ENCODE results near the gene SYNDIG1.

The SYNDIG1 gene

DNA sequence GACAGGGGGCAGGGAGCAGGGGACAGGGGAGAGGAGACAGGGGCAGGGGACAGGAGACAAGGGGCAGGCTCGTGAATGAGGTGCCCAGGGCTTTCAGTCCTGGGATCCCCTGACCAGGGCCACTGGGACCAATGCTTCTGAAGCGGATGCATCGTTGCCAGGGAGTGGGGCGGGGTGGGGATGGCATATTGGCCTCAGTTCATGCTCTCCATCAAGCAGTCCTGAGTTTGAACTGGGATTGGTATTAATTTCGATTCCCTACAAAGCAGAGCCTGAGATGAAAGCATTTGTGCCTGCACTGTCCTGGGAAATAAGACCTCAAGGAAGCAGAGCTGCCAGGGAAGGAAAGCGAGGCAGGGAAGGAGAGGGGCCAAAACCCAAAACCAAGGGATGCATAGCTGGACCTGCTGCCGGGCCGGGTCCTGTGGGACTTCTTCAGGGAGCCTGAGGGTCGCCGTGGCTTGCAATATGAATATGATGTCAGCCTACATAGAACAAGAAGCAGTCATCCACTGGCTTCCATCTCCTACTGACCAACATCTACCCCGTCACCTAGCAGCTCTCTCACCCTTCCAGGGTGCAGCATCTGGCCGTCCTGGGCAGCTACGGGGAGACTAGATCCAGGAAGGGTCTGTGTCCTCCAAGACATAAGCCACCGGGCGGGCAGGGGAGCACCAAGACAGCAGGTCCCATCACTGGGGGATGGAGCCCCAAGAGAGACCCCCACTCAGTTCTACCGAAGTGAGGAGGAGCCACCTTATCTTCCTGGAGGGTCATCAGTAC lies 233.3 kb downstream of the SYNDIG1 start:
- H3K27ac ChIP-seq (ENCODE audit: low read depth, low read length) = no peak overlapping the region
- no CpG with 5 or more reads among the region's 16 CpGs for WGBS (ENCODE audit: extremely low coverage, insufficient coverage, low lambda C conversion rate)
- H2BK15ac ChIP-seq (replicated peaks; ENCODE audit: low read depth) = no peak overlapping the region
- no peak overlapping the region for H2BK5ac ChIP-seq (ENCODE audit: low read length)
- no peak overlapping the region for H2AK5ac ChIP-seq (ENCODE audit: low read length)
- no peak overlapping the region for H3K9ac ChIP-seq (ENCODE audit: low read length)
- H3K23ac ChIP-seq (ENCODE audit: low read length) = no peak overlapping the region
- DNase-seq = no peak
- H2BK120ac ChIP-seq (ENCODE audit: low read depth, low read length) = no peak overlapping the region
- H3K79me1 ChIP-seq (ENCODE audit: low read length) = no peaks in the 10 kb centered on the region
- no peaks in the 10 kb centered on the region for H3K36me3 ChIP-seq (ENCODE audit: control insufficient read depth, insufficient read depth, low read length)
- H3K4me2 ChIP-seq (ENCODE audit: low read length) = no peak overlapping the region
- no peaks in the 10 kb centered on the region for H3K27me3 ChIP-seq (ENCODE audit: insufficient read depth, low read length, poor library complexity)
- H3K18ac ChIP-seq (ENCODE audit: low read length) = no peak overlapping the region
- H3K79me2 ChIP-seq (ENCODE audit: control insufficient read depth, insufficient read depth, low read length) = no peaks in the 10 kb centered on the region
- H3K56ac ChIP-seq (ENCODE audit: low read length) = no peak overlapping the region
- no peak overlapping the region for H4K8ac ChIP-seq (ENCODE audit: low read depth, low read length)
- H3K4me3 ChIP-seq (ENCODE audit: low read length) = no peak overlapping the region
- no peak overlapping the region for H3K4ac ChIP-seq (ENCODE audit: low read depth, low read length)
- no peaks in the 10 kb centered on the region for H3K4me1 ChIP-seq (ENCODE audit: control insufficient read depth, low read depth, low read length)
- no peak overlapping the region for H4K5ac ChIP-seq (ENCODE audit: low read length)

DNA sequence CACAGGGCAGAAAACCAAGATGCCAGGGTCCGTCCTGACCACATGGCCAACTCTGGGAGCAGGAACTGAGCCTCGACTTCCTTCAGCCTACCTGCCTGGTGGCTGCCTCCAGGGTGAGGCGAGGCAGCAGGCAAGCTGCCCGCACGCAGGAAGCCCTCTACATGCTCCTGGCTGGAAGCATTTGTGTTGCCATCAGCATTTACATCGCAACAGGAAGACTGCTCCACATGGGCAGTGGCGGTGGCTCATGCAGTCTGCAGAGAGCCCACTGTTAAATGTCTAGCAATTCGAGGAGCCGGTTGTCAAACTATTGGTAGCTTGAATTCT lies 233.8 kb downstream of the SYNDIG1 start:
- no peak for DNase-seq
- Histone ChIP-seq H2AK5ac (ENCODE audit: low read length) (no peak overlapping the region), H3K4me1 (ENCODE audit: control insufficient read depth, low read depth, low read length) (no peaks in the 10 kb centered on the region), H2BK120ac (ENCODE audit: low read depth, low read length) (no peak overlapping the region), H3K4me3 (ENCODE audit: low read length) (no peak overlapping the region), H3K79me1 (ENCODE audit: low read length) (no peaks in the 10 kb centered on the region), H3K56ac (ENCODE audit: low read length) (no peak overlapping the region), H4K8ac (ENCODE audit: low read depth, low read length) (no peak overlapping the region), H3K79me2 (ENCODE audit: control insufficient read depth, insufficient read depth, low read length) (no peaks in the 10 kb centered on the region), H3K4ac (ENCODE audit: low read depth, low read length) (no peak overlapping the region), H3K27me3 (ENCODE audit: insufficient read depth, low read length, poor library complexity) (no peaks in the 10 kb centered on the region), H3K27ac (ENCODE audit: low read depth, low read length) (no peak overlapping the region), H3K23ac (ENCODE audit: low read length) (no peak overlapping the region), H2BK15ac (replicated peaks; ENCODE audit: low read depth) (no peak overlapping the region), H3K18ac (ENCODE audit: low read length) (no peak overlapping the region), H3K4me2 (ENCODE audit: low read length) (no peak overlapping the region), H3K9ac (ENCODE audit: low read length) (no peak overlapping the region), H2BK5ac (ENCODE audit: low read length) (no peak overlapping the region), H3K36me3 (ENCODE audit: control insufficient read depth, insufficient read depth, low read length) (no peaks in the 10 kb centered on the region), H4K5ac (ENCODE audit: low read length) (no peak overlapping the region)
- WGBS (ENCODE audit: extremely low coverage, insufficient coverage, low lambda C conversion rate) = no CpG with 5 or more reads among the region's 9 CpGs

GRCh38 chr20:24704899-24705298 lies 235.5 kb downstream of the SYNDIG1 start:
- no peak overlapping the region for H3K27ac ChIP-seq (ENCODE audit: low read depth, low read length)
- H3K27me3 ChIP-seq (ENCODE audit: insufficient read depth, low read length, poor library complexity) = no peaks in the 10 kb centered on the region
- no peak overlapping the region for H2BK5ac ChIP-seq (ENCODE audit: low read length)
- H3K56ac ChIP-seq (ENCODE audit: low read length) = no peak overlapping the region
- no peak overlapping the region for H3K9ac ChIP-seq (ENCODE audit: low read length)
- H4K5ac ChIP-seq (ENCODE audit: low read length) = no peak overlapping the region
- H3K79me2 ChIP-seq (ENCODE audit: control insufficient read depth, insufficient read depth, low read length) = no peaks in the 10 kb centered on the region
- no peak overlapping the region for H2BK15ac ChIP-seq (replicated peaks; ENCODE audit: low read depth)
- H3K36me3 ChIP-seq (ENCODE audit: control insufficient read depth, insufficient read depth, low read length) = no peaks in the 10 kb centered on the region
- H3K18ac ChIP-seq (ENCODE audit: low read length) = no peak overlapping the region
- no peak overlapping the region for H3K4ac ChIP-seq (ENCODE audit: low read depth, low read length)
- H3K23ac ChIP-seq (ENCODE audit: low read length) = no peak overlapping the region
- DNase-seq = no peak
- WGBS (ENCODE audit: extremely low coverage, insufficient coverage, low lambda C conversion rate) = no CpG with 5 or more reads among the region's 3 CpGs
- H3K4me2 ChIP-seq (ENCODE audit: low read length) = no peak overlapping the region
- no peak overlapping the region for H2AK5ac ChIP-seq (ENCODE audit: low read length)
- no peak overlapping the region for H4K8ac ChIP-seq (ENCODE audit: low read depth, low read length)
- no peak overlapping the region for H2BK120ac ChIP-seq (ENCODE audit: low read depth, low read length)
- H3K4me3 ChIP-seq (ENCODE audit: low read length) = no peak overlapping the region
- no peaks in the 10 kb centered on the region for H3K4me1 ChIP-seq (ENCODE audit: control insufficient read depth, low read depth, low read length)
- no peaks in the 10 kb centered on the region for H3K79me1 ChIP-seq (ENCODE audit: low read length)

GRCh38 chr20:24705486-24705885 lies 236.1 kb downstream of the SYNDIG1 start:
- H3K9ac ChIP-seq (ENCODE audit: low read length) = no peak overlapping the region
- no peaks in the 10 kb centered on the region for H3K36me3 ChIP-seq (ENCODE audit: control insufficient read depth, insufficient read depth, low read length)
- no peak overlapping the region for H3K23ac ChIP-seq (ENCODE audit: low read length)
- no peak overlapping the region for H3K4me3 ChIP-seq (ENCODE audit: low read length)
- no peak overlapping the region for H3K27ac ChIP-seq (ENCODE audit: low read depth, low read length)
- no peak overlapping the region for H3K4ac ChIP-seq (ENCODE audit: low read depth, low read length)
- no peaks in the 10 kb centered on the region for H3K79me1 ChIP-seq (ENCODE audit: low read length)
- H2BK120ac ChIP-seq (ENCODE audit: low read depth, low read length) = no peak overlapping the region
- no peak overlapping the region for H4K8ac ChIP-seq (ENCODE audit: low read depth, low read length)
- DNase-seq = no peak
- no peak overlapping the region for H2BK5ac ChIP-seq (ENCODE audit: low read length)
- no peaks in the 10 kb centered on the region for H3K79me2 ChIP-seq (ENCODE audit: control insufficient read depth, insufficient read depth, low read length)
- peaks cover 1% of the 10 kb centered on the region for H3K27me3 ChIP-seq (ENCODE audit: insufficient read depth, low read length, poor library complexity)
- no peak overlapping the region for H4K5ac ChIP-seq (ENCODE audit: low read length)
- no CpG with 5 or more reads among the region's 4 CpGs for WGBS (ENCODE audit: extremely low coverage, insufficient coverage, low lambda C conversion rate)
- H3K4me2 ChIP-seq (ENCODE audit: low read length) = no peak overlapping the region
- no peak overlapping the region for H2BK15ac ChIP-seq (replicated peaks; ENCODE audit: low read depth)
- no peak overlapping the region for H3K56ac ChIP-seq (ENCODE audit: low read length)
- H2AK5ac ChIP-seq (ENCODE audit: low read length) = no peak overlapping the region
- no peak overlapping the region for H3K18ac ChIP-seq (ENCODE audit: low read length)
- H3K4me1 ChIP-seq (ENCODE audit: control insufficient read depth, low read depth, low read length) = no peaks in the 10 kb centered on the region

DNA sequence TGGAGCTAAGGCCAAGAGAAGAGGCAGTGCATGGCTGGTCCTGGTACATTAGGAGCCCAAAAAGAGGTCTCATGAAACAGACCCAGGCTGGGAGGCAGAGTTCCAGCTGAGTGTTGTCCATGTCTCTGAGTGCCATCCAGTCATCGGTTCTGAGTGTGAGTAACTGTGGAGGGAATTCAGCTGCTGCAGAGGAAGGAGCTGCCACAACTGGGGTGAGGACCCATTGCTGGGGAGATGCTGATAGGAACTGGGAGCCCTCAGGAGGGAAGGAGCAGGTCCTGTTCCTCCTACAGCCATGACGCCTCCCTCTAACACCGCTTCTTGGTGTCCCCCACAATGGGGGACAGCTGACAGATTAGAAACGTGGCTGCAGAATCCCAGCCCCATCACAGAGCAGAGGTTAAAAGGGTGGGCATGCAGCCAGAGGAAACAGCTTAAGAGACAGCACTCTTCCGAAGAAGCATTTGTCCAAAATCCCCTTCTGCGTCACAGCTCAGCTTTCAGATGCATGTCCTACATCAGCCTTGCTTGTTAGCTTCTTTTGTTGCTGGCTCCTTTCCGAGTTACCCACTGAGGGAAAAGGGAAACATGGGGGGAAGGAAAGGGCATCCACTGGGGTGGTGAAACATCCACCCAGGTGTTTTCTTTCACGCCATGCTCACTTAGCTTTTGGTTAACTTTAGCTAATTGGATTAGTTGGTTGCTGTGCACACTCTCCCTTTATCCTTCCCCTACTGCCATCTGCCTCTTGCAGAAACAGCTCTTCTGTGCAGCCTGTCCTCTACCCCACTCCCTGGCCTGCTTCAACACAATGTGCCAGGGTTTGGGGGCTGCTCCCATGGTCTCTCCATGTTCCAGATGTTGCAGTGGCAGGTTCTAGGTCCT lies 239.2 kb downstream of the SYNDIG1 start:
- Histone ChIP-seq H4K8ac (ENCODE audit: low read depth, low read length) (no peak overlapping the region), H3K9ac (ENCODE audit: low read length) (no peak overlapping the region), H3K36me3 (ENCODE audit: control insufficient read depth, insufficient read depth, low read length) (no peaks in the 10 kb centered on the region), H2BK15ac (replicated peaks; ENCODE audit: low read depth) (no peak overlapping the region), H3K23ac (ENCODE audit: low read length) (no peak overlapping the region), H3K4ac (ENCODE audit: low read depth, low read length) (no peak overlapping the region), H3K79me1 (ENCODE audit: low read length) (no peaks in the 10 kb centered on the region), H3K79me2 (ENCODE audit: control insufficient read depth, insufficient read depth, low read length) (no peaks in the 10 kb centered on the region), H4K5ac (ENCODE audit: low read length) (no peak overlapping the region), H3K4me3 (ENCODE audit: low read length) (no peak overlapping the region), H3K4me1 (ENCODE audit: control insufficient read depth, low read depth, low read length) (no peaks in the 10 kb centered on the region), H3K4me2 (ENCODE audit: low read length) (no peak overlapping the region), H3K56ac (ENCODE audit: low read length) (no peak overlapping the region), H3K27me3 (ENCODE audit: insufficient read depth, low read length, poor library complexity) (peaks cover 1% of the 10 kb centered on the region), H2BK120ac (ENCODE audit: low read depth, low read length) (no peak overlapping the region), H2BK5ac (ENCODE audit: low read length) (no peak overlapping the region), H3K27ac (ENCODE audit: low read depth, low read length) (no peak overlapping the region), H3K18ac (ENCODE audit: low read length) (no peak overlapping the region), H2AK5ac (ENCODE audit: low read length) (no peak overlapping the region)
- no CpG with 5 or more reads among the region's 8 CpGs for WGBS (ENCODE audit: extremely low coverage, insufficient coverage, low lambda C conversion rate)
- DNase-seq = no peak

All from mesendoderm (in vitro differentiated cells).